ENCODE results near the gene ACTA2.

ACTA2 gene

DNA sequence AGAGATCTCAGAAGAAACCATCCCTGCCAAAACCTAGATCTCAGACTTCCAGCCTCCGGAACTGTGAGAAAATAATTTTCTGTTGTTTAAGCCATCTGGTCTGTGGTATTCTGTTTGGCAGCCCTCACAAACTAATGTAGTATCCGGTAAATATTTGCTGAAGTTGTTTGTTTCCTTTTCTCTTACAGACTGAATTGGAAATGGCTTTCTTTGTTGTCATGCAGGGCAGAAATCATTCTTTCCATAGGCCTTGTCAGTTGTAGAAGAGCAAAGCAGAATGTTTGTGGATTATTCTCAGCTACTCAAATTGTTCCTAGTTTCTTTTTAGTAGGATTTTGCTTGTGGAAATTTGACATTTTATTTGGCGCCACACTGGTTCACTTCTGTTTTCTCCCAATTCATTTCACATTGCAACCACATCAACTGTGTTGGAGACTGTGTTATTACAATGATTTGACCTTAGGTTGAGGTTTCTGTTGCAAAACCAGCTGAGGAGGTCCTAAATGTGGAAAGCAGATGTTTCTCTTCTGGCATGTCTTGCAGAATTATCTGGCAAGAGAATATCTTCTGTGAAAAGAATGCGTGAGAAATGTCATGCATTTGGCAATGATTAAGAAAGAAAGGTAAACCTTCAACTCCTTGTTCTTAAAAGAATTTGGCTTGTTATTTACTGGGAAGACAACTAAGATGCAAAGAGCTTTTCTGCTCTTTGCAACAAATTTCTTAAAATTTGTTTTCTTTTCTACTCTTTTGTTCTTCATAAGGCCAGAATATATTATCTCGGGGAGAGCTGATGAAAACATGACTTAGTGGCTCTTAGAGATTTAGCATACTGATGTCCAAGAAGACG lies 25.8 kb downstream of the ACTA2 start:
- TF ChIP-seq, protein P1, sequence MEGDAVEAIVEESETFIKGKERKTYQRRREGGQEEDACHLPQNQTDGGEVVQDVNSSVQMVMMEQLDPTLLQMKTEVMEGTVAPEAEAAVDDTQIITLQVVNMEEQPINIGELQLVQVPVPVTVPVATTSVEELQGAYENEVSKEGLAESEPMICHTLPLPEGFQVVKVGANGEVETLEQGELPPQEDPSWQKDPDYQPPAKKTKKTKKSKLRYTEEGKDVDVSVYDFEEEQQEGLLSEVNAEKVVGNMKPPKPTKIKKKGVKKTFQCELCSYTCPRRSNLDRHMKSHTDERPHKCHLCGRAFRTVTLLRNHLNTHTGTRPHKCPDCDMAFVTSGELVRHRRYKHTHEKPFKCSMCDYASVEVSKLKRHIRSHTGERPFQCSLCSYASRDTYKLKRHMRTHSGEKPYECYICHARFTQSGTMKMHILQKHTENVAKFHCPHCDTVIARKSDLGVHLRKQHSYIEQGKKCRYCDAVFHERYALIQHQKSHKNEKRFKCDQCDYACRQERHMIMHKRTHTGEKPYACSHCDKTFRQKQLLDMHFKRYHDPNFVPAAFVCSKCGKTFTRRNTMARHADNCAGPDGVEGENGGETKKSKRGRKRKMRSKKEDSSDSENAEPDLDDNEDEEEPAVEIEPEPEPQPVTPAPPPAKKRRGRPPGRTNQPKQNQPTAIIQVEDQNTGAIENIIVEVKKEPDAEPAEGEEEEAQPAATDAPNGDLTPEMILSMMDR (conservative IDR thresholded peaks at IDR 0.05; ENCODE audit: low read depth, low read length), result no peak
- H3K4me3 ChIP-seq (ENCODE audit: low read length), result no peak overlapping the region
- DNase-seq (ENCODE audit: low read depth), result no peak

DNA sequence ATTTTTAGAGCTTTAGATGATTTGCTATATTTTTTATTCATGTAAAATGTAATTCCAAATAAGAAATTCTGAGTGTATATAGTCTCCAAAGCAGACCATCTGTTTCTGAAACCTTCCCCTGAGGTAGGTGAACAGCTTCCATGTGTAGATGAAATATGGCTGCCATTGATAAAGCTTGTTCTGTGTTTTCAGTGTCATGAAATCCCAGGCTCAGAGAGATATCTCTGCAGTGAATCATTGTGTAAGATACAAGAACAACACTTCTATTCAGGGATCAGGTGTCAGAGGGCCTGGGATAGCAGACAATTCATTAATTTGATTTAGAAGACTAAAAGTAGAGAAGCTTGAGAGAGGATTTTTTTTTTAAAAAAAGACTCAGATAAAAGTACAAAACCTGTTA lies 29.1 kb downstream of the ACTA2 start:
- DNase-seq (ENCODE audit: low read depth), result no peak
- TF ChIP-seq, protein P1 (conservative IDR thresholded peaks at IDR 0.05; ENCODE audit: low read depth, low read length), result no peak
- H3K4me3 ChIP-seq (ENCODE audit: low read length), result no peak overlapping the region

DNA sequence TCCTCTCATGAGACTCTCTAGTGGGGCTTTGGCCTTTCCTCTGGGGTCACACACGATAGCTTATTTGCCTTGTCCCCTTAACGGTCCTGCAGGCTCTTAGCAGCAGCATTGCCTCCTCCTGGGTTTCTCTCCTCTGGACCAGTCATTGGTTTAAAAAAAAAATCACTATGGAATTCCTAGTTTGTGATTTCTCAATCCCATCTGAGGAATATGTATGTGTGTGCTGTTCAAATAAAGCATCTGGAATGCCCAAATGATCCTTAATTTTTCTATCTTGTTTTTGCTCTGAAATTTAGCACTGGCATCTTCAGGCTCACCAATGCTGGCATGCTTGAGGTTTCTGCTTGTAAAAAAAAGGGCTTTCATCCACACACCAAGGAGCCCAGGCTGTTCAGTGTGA lies 30.5 kb downstream of the ACTA2 start:
- H3K4me3 ChIP-seq (ENCODE audit: low read length), result no peak overlapping the region
- no peak for DNase-seq (ENCODE audit: low read depth)
- TF ChIP-seq, protein P1 (conservative IDR thresholded peaks at IDR 0.05; ENCODE audit: low read depth, low read length), result no peak

DNA sequence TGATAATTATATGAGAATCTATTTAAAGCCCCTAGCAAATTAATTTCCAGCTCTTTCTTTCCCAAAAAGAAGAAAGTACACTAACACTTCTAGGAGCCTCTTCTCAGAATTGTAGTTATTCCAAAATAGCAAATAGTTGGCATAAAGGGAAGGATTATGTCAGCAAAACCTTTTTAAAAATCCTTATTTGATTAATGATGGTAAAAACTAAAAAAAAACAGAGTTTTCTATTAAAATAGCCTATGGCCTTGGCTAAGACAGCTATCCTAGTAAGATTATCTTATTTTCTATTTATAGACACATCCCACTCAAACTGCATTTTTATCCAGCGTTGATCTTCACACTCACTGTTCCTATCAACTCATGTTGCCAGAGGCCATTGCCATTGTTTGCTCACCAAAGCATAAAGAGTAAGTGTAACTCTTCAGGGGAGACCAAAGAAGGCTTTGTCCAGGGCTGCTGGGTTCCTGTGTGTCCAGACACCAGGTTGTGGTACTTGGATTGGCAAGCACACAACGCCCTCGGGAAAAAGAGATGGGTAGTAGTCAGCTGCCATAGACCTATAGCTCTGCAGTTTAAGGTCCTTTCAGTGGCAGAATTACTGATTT lies 31.5 kb downstream of the ACTA2 start:
- DNase-seq (ENCODE audit: low read depth), result no peak
- TF ChIP-seq, protein P1 (conservative IDR thresholded peaks at IDR 0.05; ENCODE audit: low read depth, low read length), result no peak
- no peak overlapping the region for H3K4me3 ChIP-seq (ENCODE audit: low read length)

DNA sequence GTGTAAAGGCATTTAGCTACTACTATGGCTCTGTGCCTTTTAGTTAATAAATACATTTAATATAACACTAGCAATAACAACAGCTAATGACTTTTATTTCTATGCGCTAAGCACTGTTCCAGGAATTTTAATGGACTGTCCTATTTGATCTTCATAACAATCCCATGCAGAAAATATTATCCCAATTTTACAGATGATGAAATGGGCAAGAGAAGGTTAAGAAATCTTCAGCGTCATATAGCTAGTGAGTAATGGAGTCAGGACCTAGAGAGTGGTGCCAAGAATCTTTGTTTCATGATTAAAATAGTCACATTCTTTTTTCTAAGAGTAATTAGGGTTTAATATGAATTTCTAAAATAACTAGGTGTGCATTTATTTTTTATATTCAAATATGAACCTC lies 32.4 kb downstream of the ACTA2 start:
- DNase-seq (ENCODE audit: low read depth), result no peak
- H3K4me3 ChIP-seq (ENCODE audit: low read length), result no peak overlapping the region
- TF ChIP-seq, protein P1 (conservative IDR thresholded peaks at IDR 0.05; ENCODE audit: low read depth, low read length), result no peak

DNA sequence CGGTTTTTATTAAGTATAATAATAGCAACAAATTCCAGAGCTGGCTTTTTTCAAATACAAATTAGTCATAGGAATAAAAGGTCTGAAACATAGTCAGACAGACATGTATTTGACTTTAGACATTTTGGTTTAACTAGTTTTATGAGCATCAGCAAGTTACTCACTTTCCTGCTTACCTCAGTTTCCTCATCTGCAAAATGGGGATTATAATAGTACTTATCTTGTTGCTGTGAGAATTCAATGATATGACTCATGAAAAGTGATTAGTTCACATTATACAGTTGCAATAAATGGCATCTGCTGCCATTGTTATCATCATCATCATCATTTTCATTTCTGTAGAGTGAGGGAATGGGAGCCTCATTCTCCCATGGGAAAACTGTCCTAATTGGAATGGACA lies 33.5 kb downstream of the ACTA2 start:
- H3K4me3 ChIP-seq (ENCODE audit: low read length), result no peak overlapping the region
- DNase-seq (ENCODE audit: low read depth), result no peak
- TF ChIP-seq, protein P1 (conservative IDR thresholded peaks at IDR 0.05; ENCODE audit: low read depth, low read length), result no peak

Data from retinal pigment epithelial cell (primary cell).